Endothelial cell of umbilical vein (primary cell): Measurements from ENCODE around the gene KCNIP3. TPM values are rescaled to one million over a fixed set of nuclear protein-coding genes. Genes with fewer than 3 reads are reported as not detected.

ENCODE experiments used
- BruUV-seq: library from RNA; stranded (reverse); fragments of 400-500 nt; replicated peaks from 2 replicates; lab custom pipeline; 2021; lab: Mats Ljungman, UMichigan
- CTCF ChIA-PET: fragments of 300-600, 350-600 bp; sonication (Branson Sonifier 250); formaldehyde crosslinking; loops from one replicate; lab custom pipeline; 2021; ENCODE audit warnings: antibody characterized with exemption, inconsistent platforms; lab: Charles Lee
- POLR2A ChIA-PET: fragments of 300-600, 350-600 bp; sonication (Branson Sonifier 250); formaldehyde crosslinking; loops from one replicate; lab custom pipeline; 2021; ENCODE audit warnings: antibody characterized with exemption, inconsistent platforms; lab: Charles Lee
- DNase-seq: peaks from one replicate; pipeline ENCODE4 v3.0.0-alpha.2; 2011; ENCODE audit warnings: low read depth, low spot score
- FAIRE-seq: peaks from 2 replicates; lab custom pipeline; 2011; peaks lifted over from hg19 to GRCh38; lab: Jason Lieb, UNC
- H2AFZ ChIP-seq: 2 replicates; pipeline ENCODE4 v1.6.0; 2012; ENCODE audit warnings: low read depth, low read length, control low read depth, inconsistent platforms
- H3K27ac ChIP-seq: 2 replicates; pipeline ENCODE4 v1.5.1; 2011; ENCODE audit warnings: low read depth, mild to moderate bottlenecking, control low read depth, low read length, moderate library complexity; ENCODE audit not compliant: insufficient read depth
- H3K27me3 ChIP-seq, 2 experiments: 2 replicates each; pipeline versions ENCODE4 v1.6.0 to v1.6.1; 2011; ENCODE audit warnings: low read length in 2 of 2, mixed read lengths in 1 of 2; ENCODE audit not compliant: control insufficient read depth in 2 of 2, insufficient read depth in 2 of 2
- H3K36me3 ChIP-seq, 2 experiments: 2 replicates in 1 of 2; 3 replicates in 1 of 2; pipeline ENCODE4 v1.5.1; 2011; ENCODE audit warnings: low read length in 2 of 2, mild to moderate bottlenecking in 1 of 2, moderate library complexity in 1 of 2; ENCODE audit not compliant: control insufficient read depth in 2 of 2, insufficient read depth in 2 of 2; ENCODE audit errors: extremely low read depth in 1 of 2
- H3K4me1 ChIP-seq: 3 replicates; pipeline ENCODE4 v1.5.1; 2011; ENCODE audit warnings: mild to moderate bottlenecking, low read length; ENCODE audit not compliant: control insufficient read depth, insufficient read depth; ENCODE audit errors: extremely low read depth
- H3K4me2 ChIP-seq: 2 replicates; pipeline ENCODE4 v1.6.1; 2011; ENCODE audit warnings: low read length, control low read depth, mixed read lengths; ENCODE audit not compliant: insufficient read depth
- H3K4me3 ChIP-seq, 3 experiments: fragments of 200-600 bp in 1 of 3; sonication (generic), shearing (Covaris generic) in 1 of 3; replicated peaks in 1 of 3; 2 replicates each; pipeline ENCODE4 v1.5.1; 2011 to 2016; ENCODE audit warnings: control low read depth in 3 of 3, low read length in 3 of 3, mild to moderate bottlenecking in 2 of 3, inconsistent platforms in 1 of 3, low read depth in 1 of 3, moderate library complexity in 1 of 3; ENCODE audit not compliant: insufficient read depth in 1 of 3
- H3K79me2 ChIP-seq: 2 replicates; pipeline ENCODE4 v1.6.0; 2012; ENCODE audit warnings: low read length, inconsistent platforms; ENCODE audit not compliant: control insufficient read depth, insufficient read depth
- H3K9ac ChIP-seq: replicated peaks from 2 replicates; pipeline ENCODE3; 2011; ENCODE audit warnings: low read length, control low read depth; ENCODE audit not compliant: insufficient read depth; ENCODE audit errors: extremely low read depth
- H3K9me1 ChIP-seq: replicated peaks from 3 replicates; pipeline ENCODE4 v1.6.0; 2011; ENCODE audit warnings: mild to moderate bottlenecking, low read length; ENCODE audit not compliant: control insufficient read depth, insufficient read depth; ENCODE audit errors: extremely low read depth
- H3K9me3 ChIP-seq: replicated peaks from 2 replicates; pipeline ENCODE4 v1.5.1; 2012; ENCODE audit warnings: low read length, inconsistent platforms; ENCODE audit not compliant: control insufficient read depth, insufficient read depth
- H4K20me1 ChIP-seq: replicated peaks from 2 replicates; pipeline ENCODE3; 2011; ENCODE audit warnings: mild to moderate bottlenecking, low read length; ENCODE audit not compliant: control insufficient read depth, insufficient read depth; ENCODE audit errors: extremely low read depth
- EZH2 ChIP-seq: IDR thresholded peaks from 2 replicates; pipeline ENCODE4 v1.6.1; 2012; ENCODE audit warnings: borderline replicate concordance, low read depth, mild to moderate bottlenecking, moderate library complexity, low read length, inconsistent platforms; ENCODE audit not compliant: severe bottlenecking
- FOS ChIP-seq: IDR thresholded peaks from 2 replicates; pipeline ENCODE4 v1.6.1; 2011; ENCODE audit warnings: mild to moderate bottlenecking, low read length, moderate library complexity, borderline replicate concordance; ENCODE audit not compliant: insufficient read depth
- GATA2 ChIP-seq: IDR thresholded peaks from 2 replicates; pipeline ENCODE4 v1.7.0; 2011; ENCODE audit warnings: low read depth, mild to moderate bottlenecking, moderate library complexity, mixed read lengths, low read length; ENCODE audit not compliant: insufficient read length, insufficient read depth
- JUN ChIP-seq: IDR thresholded peaks from 2 replicates; pipeline ENCODE4 v1.6.1; 2011; ENCODE audit warnings: borderline replicate concordance, low read depth; ENCODE audit not compliant: insufficient read length, insufficient read depth
- MYC ChIP-seq: IDR thresholded peaks from one replicate; pipeline ENCODE4 v1.6.1; 2011; ENCODE audit warnings: mild to moderate bottlenecking, low read depth, low read length
- POLR2A ChIP-seq: IDR thresholded peaks from 2 replicates; pipeline ENCODE4 v1.6.1; 2012; ENCODE audit warnings: low read depth, mild to moderate bottlenecking, control low read depth, low read length
- POLR2AphosphoS5 ChIP-seq: IDR thresholded peaks from 2 replicates; pipeline ENCODE4 v1.6.1; 2012; ENCODE audit warnings: low read depth, mild to moderate bottlenecking, control low read depth, low read length, moderate library complexity; ENCODE audit not compliant: insufficient read depth
- dilution Hi-C: fragments of 300-500 bp; cut with MboI; formaldehyde crosslinking; loops from one replicate; pipeline ENCODE4 v1.15.0; 2019; ENCODE audit warnings: low sequenced_read_pairs; ENCODE audit not compliant: extremely low pct_ligation_motif_present
- intact Hi-C: fragments of 100-400 bp; cut with micrococcal nuclease; formaldehyde crosslinking; loops from one replicate; pipeline ENCODE4 v1.10.0; 2022
- polyA plus RNA-seq, 4 experiments: library from polyadenylated mRNA; depleted of rRNA in 3 of 4; stranded (reverse) in 3 of 4; unstranded in 1 of 4; fragments of >200 nt; gene quantifications; 2 replicates each; pipeline versions ENCODE4 v1.2.1 to v1.2.3, GENCODE V29; 2011 to 2012; ENCODE audit warnings: missing spikeins in 1 of 4
- total RNA-seq: library from RNA; stranded (reverse); gene quantifications from 2 replicates; pipeline ENCODE4 v1.2.3, GENCODE V29; 2021
- TF ChIP-seq, protein P1 (sequence below): IDR thresholded peaks from 2 replicates; pipeline ENCODE4 v1.6.1; 2011; ENCODE audit not compliant: insufficient read depth, insufficient read length
- TF ChIP-seq, protein P2 (sequence below), 2 donors: IDR thresholded peaks; 1 replicate in 1 of 2; 2 replicates in 1 of 2; pipeline ENCODE4 v1.5.1; 2011; ENCODE audit warnings: low read length in 2 of 2, mild to moderate bottlenecking in 2 of 2, moderate library complexity in 2 of 2, control low read depth in 1 of 2, inconsistent platforms in 1 of 2, low read depth in 1 of 2; ENCODE audit not compliant: insufficient read depth in 1 of 2; ENCODE audit errors: extremely low read depth in 1 of 2

Gene KCNIP3
- total and polyA plus RNA-seq, 2 donors (not counting 3 experiments of a cell fraction or from before 2014, with no cell fraction given): 0.12 to 0.62 TPM

- H3K36me3 ChIP-seq: no peaks in the 10 kb centered on the region
- POLR2A ChIA-PET: no interaction called here
- intact Hi-C loops: no loop called here
- DNase-seq (no peak), FAIRE-seq (no peak)
- H4K20me1 ChIP-seq: no peaks in the 10 kb centered on the region
- no peaks in the 10 kb centered on the region for H3K4me1 ChIP-seq
- CTCF ChIA-PET: interaction anchor here (1.6 kb wide), 1 partner anchor 81 kb away, joined by 6 read pairs; no protein-coding TSS in a partner anchor
- no peaks in the 10 kb centered on the region for H3K9me3 ChIP-seq
- H2AFZ ChIP-seq: no peak overlapping the region
- no peaks in the 10 kb centered on the region for H3K9me1 ChIP-seq
- no peaks in the 10 kb centered on the region for H3K27me3 ChIP-seq
- dilution Hi-C loops: no loop called here
- no TSS peak for BruUV-seq
- no peak overlapping the region for H3K27ac ChIP-seq
- no peak overlapping the region for H3K9ac ChIP-seq
- H3K4me2 ChIP-seq: no peak overlapping the region
- H3K4me3 ChIP-seq: no peak overlapping the region
- no peaks in the 10 kb centered on the region for H3K79me2 ChIP-seq
- TF ChIP-seq JUN (no peak), FOS (no peak), POLR2A (no peak), EZH2 (no peak), POLR2AphosphoS5 (no peak), MYC (no peak), GATA2 (no peak)
- TF ChIP-seq, protein P1, sequence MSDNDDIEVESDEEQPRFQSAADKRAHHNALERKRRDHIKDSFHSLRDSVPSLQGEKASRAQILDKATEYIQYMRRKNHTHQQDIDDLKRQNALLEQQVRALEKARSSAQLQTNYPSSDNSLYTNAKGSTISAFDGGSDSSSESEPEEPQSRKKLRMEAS: no peak
- TF ChIP-seq, protein P2, sequence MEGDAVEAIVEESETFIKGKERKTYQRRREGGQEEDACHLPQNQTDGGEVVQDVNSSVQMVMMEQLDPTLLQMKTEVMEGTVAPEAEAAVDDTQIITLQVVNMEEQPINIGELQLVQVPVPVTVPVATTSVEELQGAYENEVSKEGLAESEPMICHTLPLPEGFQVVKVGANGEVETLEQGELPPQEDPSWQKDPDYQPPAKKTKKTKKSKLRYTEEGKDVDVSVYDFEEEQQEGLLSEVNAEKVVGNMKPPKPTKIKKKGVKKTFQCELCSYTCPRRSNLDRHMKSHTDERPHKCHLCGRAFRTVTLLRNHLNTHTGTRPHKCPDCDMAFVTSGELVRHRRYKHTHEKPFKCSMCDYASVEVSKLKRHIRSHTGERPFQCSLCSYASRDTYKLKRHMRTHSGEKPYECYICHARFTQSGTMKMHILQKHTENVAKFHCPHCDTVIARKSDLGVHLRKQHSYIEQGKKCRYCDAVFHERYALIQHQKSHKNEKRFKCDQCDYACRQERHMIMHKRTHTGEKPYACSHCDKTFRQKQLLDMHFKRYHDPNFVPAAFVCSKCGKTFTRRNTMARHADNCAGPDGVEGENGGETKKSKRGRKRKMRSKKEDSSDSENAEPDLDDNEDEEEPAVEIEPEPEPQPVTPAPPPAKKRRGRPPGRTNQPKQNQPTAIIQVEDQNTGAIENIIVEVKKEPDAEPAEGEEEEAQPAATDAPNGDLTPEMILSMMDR (IDR thresholded peaks at IDR 0.05; ENCODE audit: extremely low read depth in 1 of 2, insufficient read depth in 1 of 2, low read depth in 1 of 2, low read length in 2 of 2): no peak
Observed at GRCh38 chr2:95312543-95313201, 15.5 kb downstream of the KCNIP3 start.
